HG03175 (cell line): ENCODE results near the gene DALRD3.

Experiments used
- ATAC-seq: cut with Tn5 transposase; IDR thresholded peaks from one replicate; pipeline ENCODE4 v1.9.1; 2021; ENCODE audit warnings: mild to moderate bottlenecking, moderate library complexity; ENCODE audit not compliant: unreplicated experiment

Gene DALRD3

GRCh38 chr3:49006408-49007067 is 11.8 kb downstream of the DALRD3 start:
- no peak for ATAC-seq

- ATAC-seq = no peak
Observed at GRCh38 chr3:49005998-49006397, 12.4 kb downstream of the DALRD3 start.

- ATAC-seq = no peak
Observed at GRCh38 chr3:49005303-49005680, 13.1 kb downstream of the DALRD3 start.

- no peak for ATAC-seq
Observed at GRCh38 chr3:49004352-49005302, 13.8 kb downstream of the DALRD3 start.

- no peak for ATAC-seq
Observed at GRCh38 chr3:49001155-49001554, 17.2 kb downstream of the DALRD3 start.

GRCh38 chr3:48999085-48999858 is 19.1 kb downstream of the DALRD3 start:
- ATAC-seq = no peak

- ATAC-seq = no peak
Observed at GRCh38 chr3:48997714-48998637, 20.4 kb downstream of the DALRD3 start.

GRCh38 chr3:48997102-48997635 is 21.2 kb downstream of the DALRD3 start:
- no peak for ATAC-seq

GRCh38 chr3:48996640-48997039 is 21.7 kb downstream of the DALRD3 start:
- no peak for ATAC-seq

- ATAC-seq = no peak
Observed at GRCh38 chr3:48993834-48994233, 24.5 kb downstream of the DALRD3 start.

- no peak for ATAC-seq
Observed at GRCh38 chr3:48991851-48992545, 26.4 kb downstream of the DALRD3 start.

- no peak for ATAC-seq
Observed at GRCh38 chr3:48990636-48991469, 27.5 kb downstream of the DALRD3 start.

GRCh38 chr3:48989796-48990635 is 28.4 kb downstream of the DALRD3 start, which contains the start of gene P4HTM:
P4HTM (plus strand) TSS chr3:48990241; CDS start chr3:48990257, 16 bp downstream.
- peak; percentile 60 for ATAC-seq

GRCh38 chr3:48989126-48989795 is 29.1 kb downstream of the DALRD3 start:
- ATAC-seq = no peak

- no peak for ATAC-seq
Observed at GRCh38 chr3:48985831-48986376, 32.5 kb downstream of the DALRD3 start.

GRCh38 chr3:48984663-48985062 is 33.7 kb downstream of the DALRD3 start:
- no peak for ATAC-seq

GRCh38 chr3:48983096-48983495 is 35.3 kb downstream of the DALRD3 start:
- no peak for ATAC-seq
